Smooth muscle cell of the umbilical artery (primary cell): ENCODE results near the gene CUL1. TPM values are rescaled to one million over a fixed set of nuclear protein-coding genes. Genes with fewer than 3 reads are reported as not detected.

Experiments used
- total RNA-seq: library from RNA; depleted of rRNA; stranded (reverse); fragments of >200 nt; gene quantifications from 2 replicates; pipeline ENCODE4 v1.2.3, GENCODE V29; 2014

Gene CUL1
- 49.3 and 71.6 TPM in 2 replicates for total RNA-seq

DNA sequence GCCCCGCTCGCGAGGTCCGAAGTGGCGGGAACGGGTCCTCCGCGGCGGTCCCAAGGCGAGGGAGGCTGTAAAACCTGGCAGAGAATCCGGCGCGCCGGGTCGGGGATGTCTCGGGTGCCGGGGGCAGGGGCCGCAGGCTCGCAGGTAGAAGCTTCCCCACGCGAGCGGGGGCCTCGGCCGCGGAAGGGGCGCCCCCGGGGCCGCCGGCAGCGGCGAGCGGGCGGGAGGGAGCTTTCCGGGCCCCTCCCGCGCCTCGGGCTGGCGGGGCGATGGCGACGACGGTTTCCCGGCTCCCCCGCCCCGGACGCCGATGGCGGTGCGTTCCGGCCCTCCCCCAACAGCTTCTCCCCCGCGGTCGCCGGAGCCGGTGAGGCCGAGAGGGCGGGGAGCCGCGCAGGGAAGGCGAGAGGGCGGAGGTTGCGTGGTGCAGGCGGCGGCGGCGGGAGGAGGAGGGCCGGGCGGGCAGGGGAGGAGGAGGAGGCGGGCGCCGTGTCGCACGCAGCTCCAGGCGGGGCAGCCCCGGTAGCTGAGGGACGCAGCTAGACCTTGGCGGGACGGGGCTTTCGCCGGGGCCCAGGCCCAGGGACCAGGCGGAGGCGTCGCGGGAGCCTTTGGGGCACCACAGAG is at the start of gene CUL1:
Gene CUL1, plus strand, starts transcription at position 507 of the 627 bp plus-strand sequence. CDS start 31,220 bp downstream, outside the sequence.

Other genes with a start within 250 kb of the CUL1 start
- not detected in 2 replicates for gene C7orf33, start 108.1 kb upstream of the CUL1 start, total RNA-seq
- 5.0 and 8.7 TPM in 2 replicates for gene EZH2, start 185.4 kb downstream of the CUL1 start, total RNA-seq